GM12878 (cell line): ENCODE measurements around the gene TDRD7. TPM values are rescaled to one million over a fixed set of nuclear protein-coding genes. Genes with fewer than 3 reads are reported as not detected.

Source experiments
- ATAC-seq: fragments of 200-7000 bp; cut with Tn5 transposase; 3 replicates; pipeline ENCODE4 v1.9.1; 2020; ENCODE audit warnings: mild to moderate bottlenecking, moderate library complexity
- BruUV-seq: library from RNA; stranded (reverse); fragments of 400-500 nt; replicated peaks from 2 replicates; lab custom pipeline; 2021; lab: Mats Ljungman, UMichigan
- CTCF ChIA-PET: fragments of 300-600 bp; sonication (Branson Sonifier 250); formaldehyde crosslinking; extraction: SDS; loops from one replicate; lab custom pipeline; 2021; ENCODE audit warnings: inconsistent platforms; lab: Yijun Ruan, JAX
- POLR2A ChIA-PET: fragments of 350-600 bp; formaldehyde crosslinking; extraction: SDS; loops from one replicate; lab custom pipeline; 2021; ENCODE audit warnings: inconsistent platforms; lab: Charles Lee
- RAD21 ChIA-PET: fragments of 300-600 bp; sonication (Branson Sonifier 250); formaldehyde crosslinking; loops from one replicate; lab custom pipeline; 2023; ENCODE audit warnings: antibody characterized with exemption; ENCODE audit not compliant: unreplicated experiment; lab: Charles Lee
- SMC1A ChIA-PET: fragments of 300-600 bp; sonication (Branson Sonifier 250); formaldehyde crosslinking; loops from one replicate; lab custom pipeline; 2023; ENCODE audit not compliant: unreplicated experiment, uncharacterized antibody; lab: Charles Lee
- DNase-seq: peaks from one replicate; pipeline ENCODE4 v3.0.0-alpha.2; 2011; ENCODE audit warnings: low read depth, low spot score
- FAIRE-seq: peaks from 3 replicates; lab custom pipeline; 2011; peaks lifted over from hg19 to GRCh38; lab: Jason Lieb, UNC
- H2AFZ ChIP-seq: 2 replicates; pipeline ENCODE4 v1.6.0; 2011; ENCODE audit warnings: low read depth, low read length, control low read depth; ENCODE audit not compliant: control insufficient read depth
- H3K27ac ChIP-seq: 2 replicates; pipeline ENCODE4 v1.5.1; 2011; ENCODE audit warnings: control low read depth; ENCODE audit not compliant: control insufficient read depth, insufficient read depth
- H3K27me3 ChIP-seq, 2 experiments: replicated peaks in 1 of 2; 2 replicates each; pipeline versions ENCODE4 v1.6.0 to v1.6.1; 2011; ENCODE audit warnings: low read length in 1 of 2; ENCODE audit not compliant: control insufficient read depth in 2 of 2, insufficient read depth in 2 of 2
- H3K36me3 ChIP-seq, 2 experiments: 2 replicates each; pipeline ENCODE4 v1.5.1; 2011; ENCODE audit warnings: low read length in 1 of 2; ENCODE audit not compliant: control insufficient read depth in 2 of 2, insufficient read depth in 2 of 2
- H3K4me1 ChIP-seq: 2 replicates; pipeline ENCODE4 v1.6.1; 2011; ENCODE audit warnings: mild to moderate bottlenecking, low read length, moderate library complexity, mixed read lengths; ENCODE audit not compliant: control insufficient read depth, insufficient read depth
- H3K4me2 ChIP-seq: 2 replicates; pipeline ENCODE4 v1.6.0; 2011; ENCODE audit warnings: control low read depth; ENCODE audit not compliant: control insufficient read depth, insufficient read depth
- H3K4me3 ChIP-seq: fragments of 200-600 bp; sonication (generic); 2 replicates; pipeline ENCODE4 v1.5.1; 2016
- H3K79me2 ChIP-seq: 2 replicates; pipeline ENCODE4 v1.6.0; 2011; ENCODE audit warnings: low read length; ENCODE audit not compliant: control insufficient read depth, insufficient read depth
- H3K9ac ChIP-seq: 2 replicates; pipeline ENCODE4 v1.8.0; 2011; ENCODE audit warnings: low read length, control low read depth, mixed read lengths; ENCODE audit not compliant: control insufficient read depth, insufficient read depth
- H3K9me3 ChIP-seq: replicated peaks from 3 replicates; pipeline ENCODE4 v1.5.1; 2011; ENCODE audit warnings: mild to moderate bottlenecking, low read length; ENCODE audit not compliant: control insufficient read depth, insufficient read depth
- H4K20me1 ChIP-seq: 2 replicates; pipeline ENCODE4 v1.6.0; 2011; ENCODE audit not compliant: control insufficient read depth, insufficient read depth
- BHLHE40 ChIP-seq, 2 experiments: fragments of 450-650 bp in 1 of 2; IDR thresholded peaks; 2 replicates each; pipeline ENCODE4 v1.6.1; 2011 to 2017; ENCODE audit warnings: low read depth in 2 of 2, borderline replicate concordance in 1 of 2, improper control_type of control experiment in 1 of 2, low read length in 1 of 2, mild to moderate bottlenecking in 1 of 2
- CEBPB ChIP-seq, 2 experiments: fragments of 150-350 bp in 1 of 2; IDR thresholded peaks; 2 replicates each; pipeline ENCODE4 v1.6.1; 2012 to 2014; ENCODE audit warnings: low read depth in 2 of 2, low read length in 2 of 2, borderline replicate concordance in 1 of 2, inconsistent platforms in 1 of 2
- ETV6 ChIP-seq, 2 experiments: fragments of 450-650 bp in 1 of 2; IDR thresholded peaks in 1 of 2; conservative IDR thresholded peaks in 1 of 2; 2 replicates each; pipeline ENCODE4 v1.6.1; 2014; ENCODE audit warnings: antibody characterized with exemption in 1 of 2, borderline replicate concordance in 1 of 2, low read depth in 1 of 2, mild to moderate bottlenecking in 1 of 2, moderate library complexity in 1 of 2
- GATAD2B ChIP-seq: fragments of 450-650 bp; conservative IDR thresholded peaks from 2 replicates; pipeline ENCODE4 v1.6.1; 2017; ENCODE audit warnings: low read depth, mild to moderate bottlenecking, moderate library complexity
- MEF2B ChIP-seq: fragments of 450-650 bp; IDR thresholded peaks from 2 replicates; pipeline ENCODE4 v1.6.1; 2018; ENCODE audit warnings: mild to moderate bottlenecking, moderate library complexity; ENCODE audit not compliant: partially characterized antibody, poor library complexity, severe bottlenecking
- ZBED1 ChIP-seq: IDR thresholded peaks from 2 replicates; pipeline ENCODE4 v1.6.1; 2016; ENCODE audit warnings: borderline replicate concordance
- ZNF207 ChIP-seq: fragments of 450-650 bp; IDR thresholded peaks from 2 replicates; pipeline ENCODE4 v1.6.1; 2014; ENCODE audit warnings: antibody characterized with exemption, mild to moderate bottlenecking, borderline replicate concordance
- ZNF24 ChIP-seq: fragments of 450-650 bp; IDR thresholded peaks from 2 replicates; pipeline ENCODE4 v1.6.1; 2017; ENCODE audit warnings: antibody characterized with exemption, mild to moderate bottlenecking
- ZNF384 ChIP-seq: IDR thresholded peaks from 2 replicates; pipeline ENCODE4 v1.6.1; 2012; ENCODE audit warnings: low read depth, mild to moderate bottlenecking, low read length, improper control_type of control experiment, borderline replicate concordance
- WGBS: methylation state at CpG from one replicate; pipeline ENCODE4 v1.1.6; 2016; ENCODE audit warnings: low lambda C conversion rate; ENCODE audit not compliant: insufficient replicate concordance, insufficient coverage; ENCODE audit errors: missing lambda C conversion rate; 5-methylcytosine and 5-hydroxymethylcytosine counted together
- in situ Hi-C: fragments of 300-500 bp; cut with MboI; formaldehyde crosslinking; loops from 9 replicates; pipeline ENCODE4 v1.14.3; 2018; ENCODE audit warnings: mixed read lengths
- intact Hi-C: fragments of 100-400 bp; cut with micrococcal nuclease; formaldehyde crosslinking; loops from one replicate; pipeline ENCODE4 v1.14.2; 2022; ENCODE audit not compliant: unreplicated experiment
- polyA plus RNA-seq, 11 experiments: library from polyadenylated mRNA; depleted of rRNA in 4 of 11; unstranded in 6 of 11; stranded (reverse) in 5 of 11; fragments of >200 nt; fragmentation: Nextera tagmentation in 4 of 11; fragmentation: Illumina TruSeq in 1 of 11; extraction: Ambion mirVana in 4 of 11; extraction: Trizol in 1 of 11; gene quantifications; 1 replicate in 1 of 11; 2 replicates in 10 of 11; pipeline versions ENCODE4 v1.2.1 to v1.2.3, GENCODE V29; 2011 to 2016; ENCODE audit warnings: inconsistent platforms in 2 of 11, missing spikeins in 2 of 11, low read depth in 1 of 11
- total RNA-seq, 4 experiments: library from RNA; depleted of rRNA in 3 of 4; stranded (reverse); fragments of >200 nt in 3 of 4; fragmentation: Illumina TruSeq in 1 of 4; extraction: Trizol in 1 of 4; gene quantifications; 2 replicates each; pipeline versions ENCODE4 v1.2.1 to v1.2.3, GENCODE V29; 2013 to 2021
- TF ChIP-seq, protein P1 (sequence below): fragments of 450-650 bp; IDR thresholded peaks from 2 replicates; pipeline ENCODE4 v1.6.1; 2016; ENCODE audit warnings: mild to moderate bottlenecking, moderate library complexity, borderline replicate concordance
- TF ChIP-seq, protein P2 (sequence below), 3 experiments: IDR thresholded peaks in 2 of 3; conservative IDR thresholded peaks in 1 of 3; 2 replicates each; pipeline ENCODE4 v1.5.1; 2011; ENCODE audit warnings: low read depth in 3 of 3, low read length in 3 of 3, mild to moderate bottlenecking in 3 of 3, control low read depth in 2 of 3, moderate library complexity in 2 of 3, inconsistent platforms in 1 of 3, mixed read lengths in 1 of 3; ENCODE audit not compliant: control insufficient read depth in 2 of 3, insufficient read depth in 1 of 3; ENCODE audit errors: extremely low read depth in 1 of 3
- TF ChIP-seq, protein P3 (sequence below): fragments of 150-350 bp; IDR thresholded peaks from 2 replicates; pipeline ENCODE4 v1.6.1; 2016; ENCODE audit warnings: low read depth, low read length

TDRD7 gene
- total and polyA plus RNA-seq, 10 of the 15 experiments (the other 5 are each of a cell fraction or from before 2014, with no cell fraction given), result 5.7 to 26.4 (median 16.2) TPM

DNA sequence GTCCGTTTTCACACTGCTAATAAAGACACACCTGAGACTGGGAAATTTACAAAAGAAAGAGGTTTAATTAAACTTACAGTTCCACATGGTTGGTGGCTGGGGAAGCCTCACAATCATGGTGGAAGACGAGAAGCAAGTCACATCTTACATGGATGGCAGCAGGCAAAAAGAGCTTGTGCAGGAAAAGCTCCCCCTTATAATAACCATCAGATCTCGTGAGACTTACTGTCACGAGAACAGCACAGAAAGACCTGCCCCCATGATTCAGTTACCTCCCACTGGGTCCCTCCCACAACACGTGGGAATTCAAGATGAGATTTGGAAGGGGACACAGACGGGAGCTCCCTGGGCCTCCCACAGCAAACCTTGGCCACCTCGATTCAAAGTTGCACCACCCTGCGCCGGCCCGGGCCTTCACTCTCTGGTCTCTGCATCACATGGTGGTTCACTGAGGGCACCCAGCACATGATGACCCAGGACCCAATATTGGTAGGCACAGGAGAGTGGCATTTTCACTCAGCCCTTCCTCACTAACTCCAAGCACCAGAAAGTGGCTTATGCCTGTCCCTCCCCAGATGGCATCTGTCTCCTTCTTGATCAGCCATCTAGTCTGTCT, 21.0 kb upstream of the TDRD7 start:
- Histone ChIP-seq H3K9me3 (no peaks in the 10 kb centered on the region), H3K27ac (no peak overlapping the region), H3K79me2 (no peaks in the 10 kb centered on the region), H3K9ac (no peak overlapping the region), H3K4me2 (no peak overlapping the region), H4K20me1 (no peaks in the 10 kb centered on the region), H3K36me3 (no peaks in the 10 kb centered on the region), H3K27me3 (no peaks in the 10 kb centered on the region), H3K4me1 (peaks cover 36% of the 10 kb centered on the region), H3K4me3 (no peak overlapping the region), H2AFZ (no peak overlapping the region)
- WGBS, result 67% methylated on average over 10 of the region's 10 CpGs
- in situ Hi-C loops (no loop called here), intact Hi-C loops (no loop called here)
- FAIRE-seq (no peak), DNase-seq (no peak), ATAC-seq (no peak)
- CTCF ChIA-PET, result interaction anchor here (0.9 to 2.4 kb wide), 5 partner anchors 8 to 112 kb away, joined by 3 to 11 read pairs (median 4); no protein-coding TSS in a partner anchor
- POLR2A ChIA-PET, result no interaction called here
- SMC1A ChIA-PET, result interaction anchor here (1.4 kb wide), 1 partner anchor 11 kb away, joined by 3 read pairs; no protein-coding TSS in a partner anchor
- no TSS peak for BruUV-seq
- RAD21 ChIA-PET, result interaction anchor here (1.0 to 2.1 kb wide), 3 partner anchors 7 to 120 kb away, joined by 3 to 7 read pairs (median 6); no protein-coding TSS in a partner anchor
- TF ChIP-seq ETV6 (conservative IDR thresholded peaks at IDR 0.05 in 1 of 2, IDR thresholded peaks at IDR 0.05 in 1 of 2; ENCODE audit: borderline replicate concordance in 1 of 2, low read depth in 1 of 2), result no peak
- no peak for TF ChIP-seq ZNF384
- TF ChIP-seq CEBPB (IDR thresholded peaks at IDR 0.05; ENCODE audit: borderline replicate concordance in 1 of 2, low read depth in 2 of 2, low read length in 2 of 2), result no peak
- no peak for TF ChIP-seq GATAD2B
- TF ChIP-seq, protein P1, sequence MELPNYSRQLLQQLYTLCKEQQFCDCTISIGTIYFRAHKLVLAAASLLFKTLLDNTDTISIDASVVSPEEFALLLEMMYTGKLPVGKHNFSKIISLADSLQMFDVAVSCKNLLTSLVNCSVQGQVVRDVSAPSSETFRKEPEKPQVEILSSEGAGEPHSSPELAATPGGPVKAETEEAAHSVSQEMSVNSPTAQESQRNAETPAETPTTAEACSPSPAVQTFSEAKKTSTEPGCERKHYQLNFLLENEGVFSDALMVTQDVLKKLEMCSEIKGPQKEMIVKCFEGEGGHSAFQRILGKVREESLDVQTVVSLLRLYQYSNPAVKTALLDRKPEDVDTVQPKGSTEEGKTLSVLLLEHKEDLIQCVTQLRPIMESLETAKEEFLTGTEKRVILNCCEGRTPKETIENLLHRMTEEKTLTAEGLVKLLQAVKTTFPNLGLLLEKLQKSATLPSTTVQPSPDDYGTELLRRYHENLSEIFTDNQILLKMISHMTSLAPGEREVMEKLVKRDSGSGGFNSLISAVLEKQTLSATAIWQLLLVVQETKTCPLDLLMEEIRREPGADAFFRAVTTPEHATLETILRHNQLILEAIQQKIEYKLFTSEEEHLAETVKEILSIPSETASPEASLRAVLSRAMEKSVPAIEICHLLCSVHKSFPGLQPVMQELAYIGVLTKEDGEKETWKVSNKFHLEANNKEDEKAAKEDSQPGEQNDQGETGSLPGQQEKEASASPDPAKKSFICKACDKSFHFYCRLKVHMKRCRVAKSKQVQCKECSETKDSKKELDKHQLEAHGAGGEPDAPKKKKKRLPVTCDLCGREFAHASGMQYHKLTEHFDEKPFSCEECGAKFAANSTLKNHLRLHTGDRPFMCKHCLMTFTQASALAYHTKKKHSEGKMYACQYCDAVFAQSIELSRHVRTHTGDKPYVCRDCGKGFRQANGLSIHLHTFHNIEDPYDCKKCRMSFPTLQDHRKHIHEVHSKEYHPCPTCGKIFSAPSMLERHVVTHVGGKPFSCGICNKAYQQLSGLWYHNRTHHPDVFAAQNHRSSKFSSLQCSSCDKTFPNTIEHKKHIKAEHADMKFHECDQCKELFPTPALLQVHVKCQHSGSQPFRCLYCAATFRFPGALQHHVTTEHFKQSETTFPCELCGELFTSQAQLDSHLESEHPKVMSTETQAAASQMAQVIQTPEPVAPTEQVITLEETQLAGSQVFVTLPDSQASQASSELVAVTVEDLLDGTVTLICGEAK, result no peak
- TF ChIP-seq ZNF207, result no peak
- TF ChIP-seq, protein P2, sequence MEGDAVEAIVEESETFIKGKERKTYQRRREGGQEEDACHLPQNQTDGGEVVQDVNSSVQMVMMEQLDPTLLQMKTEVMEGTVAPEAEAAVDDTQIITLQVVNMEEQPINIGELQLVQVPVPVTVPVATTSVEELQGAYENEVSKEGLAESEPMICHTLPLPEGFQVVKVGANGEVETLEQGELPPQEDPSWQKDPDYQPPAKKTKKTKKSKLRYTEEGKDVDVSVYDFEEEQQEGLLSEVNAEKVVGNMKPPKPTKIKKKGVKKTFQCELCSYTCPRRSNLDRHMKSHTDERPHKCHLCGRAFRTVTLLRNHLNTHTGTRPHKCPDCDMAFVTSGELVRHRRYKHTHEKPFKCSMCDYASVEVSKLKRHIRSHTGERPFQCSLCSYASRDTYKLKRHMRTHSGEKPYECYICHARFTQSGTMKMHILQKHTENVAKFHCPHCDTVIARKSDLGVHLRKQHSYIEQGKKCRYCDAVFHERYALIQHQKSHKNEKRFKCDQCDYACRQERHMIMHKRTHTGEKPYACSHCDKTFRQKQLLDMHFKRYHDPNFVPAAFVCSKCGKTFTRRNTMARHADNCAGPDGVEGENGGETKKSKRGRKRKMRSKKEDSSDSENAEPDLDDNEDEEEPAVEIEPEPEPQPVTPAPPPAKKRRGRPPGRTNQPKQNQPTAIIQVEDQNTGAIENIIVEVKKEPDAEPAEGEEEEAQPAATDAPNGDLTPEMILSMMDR (IDR thresholded peaks at IDR 0.05 in 2 of 3, conservative IDR thresholded peaks at IDR 0.05 in 1 of 3; ENCODE audit: control insufficient read depth in 2 of 3, extremely low read depth in 1 of 3, insufficient read depth in 1 of 3, low read depth in 3 of 3, low read length in 3 of 3), result no peak
- TF ChIP-seq MEF2B, result no peak
- TF ChIP-seq ZBED1, result no peak
- no peak for TF ChIP-seq BHLHE40 (IDR thresholded peaks at IDR 0.05; ENCODE audit: borderline replicate concordance in 1 of 2, low read depth in 2 of 2, low read length in 1 of 2)
- TF ChIP-seq ZNF24, result no peak
- TF ChIP-seq, protein P3, sequence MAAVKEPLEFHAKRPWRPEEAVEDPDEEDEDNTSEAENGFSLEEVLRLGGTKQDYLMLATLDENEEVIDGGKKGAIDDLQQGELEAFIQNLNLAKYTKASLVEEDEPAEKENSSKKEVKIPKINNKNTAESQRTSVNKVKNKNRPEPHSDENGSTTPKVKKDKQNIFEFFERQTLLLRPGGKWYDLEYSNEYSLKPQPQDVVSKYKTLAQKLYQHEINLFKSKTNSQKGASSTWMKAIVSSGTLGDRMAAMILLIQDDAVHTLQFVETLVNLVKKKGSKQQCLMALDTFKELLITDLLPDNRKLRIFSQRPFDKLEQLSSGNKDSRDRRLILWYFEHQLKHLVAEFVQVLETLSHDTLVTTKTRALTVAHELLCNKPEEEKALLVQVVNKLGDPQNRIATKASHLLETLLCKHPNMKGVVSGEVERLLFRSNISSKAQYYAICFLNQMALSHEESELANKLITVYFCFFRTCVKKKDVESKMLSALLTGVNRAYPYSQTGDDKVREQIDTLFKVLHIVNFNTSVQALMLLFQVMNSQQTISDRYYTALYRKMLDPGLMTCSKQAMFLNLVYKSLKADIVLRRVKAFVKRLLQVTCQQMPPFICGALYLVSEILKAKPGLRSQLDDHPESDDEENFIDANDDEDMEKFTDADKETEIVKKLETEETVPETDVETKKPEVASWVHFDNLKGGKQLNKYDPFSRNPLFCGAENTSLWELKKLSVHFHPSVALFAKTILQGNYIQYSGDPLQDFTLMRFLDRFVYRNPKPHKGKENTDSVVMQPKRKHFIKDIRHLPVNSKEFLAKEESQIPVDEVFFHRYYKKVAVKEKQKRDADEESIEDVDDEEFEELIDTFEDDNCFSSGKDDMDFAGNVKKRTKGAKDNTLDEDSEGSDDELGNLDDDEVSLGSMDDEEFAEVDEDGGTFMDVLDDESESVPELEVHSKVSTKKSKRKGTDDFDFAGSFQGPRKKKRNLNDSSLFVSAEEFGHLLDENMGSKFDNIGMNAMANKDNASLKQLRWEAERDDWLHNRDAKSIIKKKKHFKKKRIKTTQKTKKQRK, result no peak
